ENCODE data around the gene RNF8. TPM values are rescaled to one million over a fixed set of nuclear protein-coding genes. Genes with fewer than 3 reads are reported as not detected.

The RNF8 gene, protein sequence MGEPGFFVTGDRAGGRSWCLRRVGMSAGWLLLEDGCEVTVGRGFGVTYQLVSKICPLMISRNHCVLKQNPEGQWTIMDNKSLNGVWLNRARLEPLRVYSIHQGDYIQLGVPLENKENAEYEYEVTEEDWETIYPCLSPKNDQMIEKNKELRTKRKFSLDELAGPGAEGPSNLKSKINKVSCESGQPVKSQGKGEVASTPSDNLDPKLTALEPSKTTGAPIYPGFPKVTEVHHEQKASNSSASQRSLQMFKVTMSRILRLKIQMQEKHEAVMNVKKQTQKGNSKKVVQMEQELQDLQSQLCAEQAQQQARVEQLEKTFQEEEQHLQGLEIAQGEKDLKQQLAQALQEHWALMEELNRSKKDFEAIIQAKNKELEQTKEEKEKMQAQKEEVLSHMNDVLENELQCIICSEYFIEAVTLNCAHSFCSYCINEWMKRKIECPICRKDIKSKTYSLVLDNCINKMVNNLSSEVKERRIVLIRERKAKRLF
- total RNA-seq (2012; rRNA removed), result 17.9 and 26.7 TPM in 2 replicates
- polyA plus RNA-seq (2012; rRNA removed), result 14.6 and 16.5 TPM in 2 replicates
- polyA plus RNA-seq (2012; cell fraction: cytosol; rRNA removed), result 3.5 and 5.6 TPM in 2 replicates
- polyA plus RNA-seq (2012; cell fraction: nucleus; rRNA removed; ENCODE audit: low replicate concordance), result 3.7 and 16.6 TPM in 2 replicates
- Bru-seq, nascent RNA, result percentile 70 among the genes with signal in this experiment
- BruChase-seq, experiment 1, labeled RNA remaining after a 6-hour chase, result percentile 65 among the genes with signal in this experiment
- percentile 65 among the genes with signal in this experiment for BruChase-seq, experiment 2, labeled RNA remaining after a 2-hour chase
- long read RNA-seq, full-length matches to known transcripts, result 29 of 32 reads
- long read RNA-seq, partial matches to known transcripts, result 1 of 32 reads
- long read RNA-seq, other reads (novel, unspliced or antisense), result 2 of 32 reads

DNA sequence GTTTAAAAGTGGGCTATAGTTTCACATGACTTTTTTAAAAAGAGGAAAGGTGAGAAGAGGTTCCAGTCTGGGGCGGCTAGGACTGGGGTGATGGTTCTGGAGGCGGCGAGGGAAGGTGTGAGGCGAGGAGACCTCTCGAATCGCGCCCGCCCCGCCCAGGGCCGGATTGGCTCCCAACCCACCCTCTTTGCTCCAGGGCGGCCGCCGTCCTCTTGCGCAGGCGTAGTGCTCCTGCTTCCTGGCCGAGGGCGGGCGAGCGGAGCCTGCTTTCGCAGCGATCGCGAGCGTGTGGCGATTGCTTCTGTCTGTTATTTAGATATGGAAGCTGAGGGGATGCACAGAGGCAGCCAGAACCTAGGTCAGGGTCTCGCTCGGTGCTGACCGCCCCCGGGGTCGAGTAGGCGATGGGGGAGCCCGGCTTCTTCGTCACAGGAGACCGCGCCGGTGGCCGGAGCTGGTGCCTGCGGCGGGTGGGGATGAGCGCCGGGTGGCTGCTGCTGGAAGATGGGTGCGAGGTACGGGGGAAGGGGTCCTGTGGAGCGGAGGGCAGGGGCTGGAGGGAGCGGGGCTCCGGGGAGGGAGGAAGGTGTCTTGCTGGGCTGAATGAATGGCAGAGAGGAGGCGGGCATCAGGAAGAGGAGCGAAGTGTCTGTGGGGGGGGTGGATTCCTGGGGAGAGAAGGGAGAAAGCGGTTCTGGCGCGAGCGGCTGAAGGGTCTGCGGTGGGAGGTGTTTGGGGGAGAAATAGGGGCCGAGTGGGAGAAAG is at the start of gene RNF8:
Gene RNF8 (plus strand): TSS at position 223 of the 765 bp plus-strand sequence. CDS start 182 bp downstream, at position 405.
- H4K20me1 ChIP-seq (ENCODE audit: insufficient read depth, low read length), result peaks cover 8% of the 10 kb centered on the region; the same call in 1 of the 2 replicates
- H2AFZ ChIP-seq (replicated peaks; ENCODE audit: low read length, poor library complexity), result peak within 1 kb of the TSS; percentile 98
- H3K27ac ChIP-seq (ENCODE audit: insufficient read depth, low read length), result peak within 1 kb of the TSS; percentile 83
- H4K5ac ChIP-seq (ENCODE audit: low read depth, low read length), result peak within 1 kb of the TSS; percentile 44; the same call in 1 of the 2 replicates
- H2BK5ac ChIP-seq (ENCODE audit: low read depth, low read length, poor library complexity, severe bottlenecking), result peak within 1 kb of the TSS; percentile 48
- no peaks in the 10 kb centered on the region for H3K36me3 ChIP-seq (ENCODE audit: control insufficient read depth, insufficient read depth, low read length)
- H3K27me3 ChIP-seq (ENCODE audit: control insufficient read depth, insufficient read depth, low read length), result no peaks in the 10 kb centered on the region
- no peaks in the 10 kb centered on the region for H3K9me1 ChIP-seq (ENCODE audit: insufficient read depth, low read length)
- H3K23ac ChIP-seq (ENCODE audit: low read depth, low read length), result peak within 1 kb of the TSS; percentile 76
- H2BK15ac ChIP-seq (ENCODE audit: low read depth, low read length), result no peak within 1 kb of the TSS
- H4K91ac ChIP-seq (ENCODE audit: insufficient read depth, low read depth, low read length), result no peak within 1 kb of the TSS; the same call in 1 of the 2 replicates
- peak within 1 kb of the TSS; percentile 74 for H3K14ac ChIP-seq (replicated peaks; ENCODE audit: low read depth, low read length)
- no peak within 1 kb of the TSS for H3K18ac ChIP-seq (ENCODE audit: low read depth, low read length)
- H3K79me1 ChIP-seq (ENCODE audit: low read depth in 1 of 2, low read length in 2 of 2), result peaks cover 20 to 41% of the 10 kb centered on the region in 2 experiments
- ATAC-seq (ENCODE audit: low read depth), result peak; percentile 97
- H2BK20ac ChIP-seq (ENCODE audit: low read depth, low read length), result no peak within 1 kb of the TSS
- intact Hi-C loops (cut with micrococcal nuclease), result no loop called here
- peak; percentile 82 for DNase-seq
- dilution Hi-C loops (cut with HindIII; ENCODE audit: low sequenced_read_pairs, unreplicated experiment), result no loop called here
- peak within 1 kb of the TSS; percentile 79 to 89 for H4K8ac ChIP-seq (ENCODE audit: low read depth in 2 of 2, low read length in 2 of 2)
- H3K4me1 ChIP-seq (ENCODE audit: control insufficient read depth, insufficient read depth, low read length), result no peaks in the 10 kb centered on the region
- POLR2A ChIA-PET (ENCODE audit: unreplicated experiment), result no interaction called here
- H3K9ac ChIP-seq (ENCODE audit: low read depth, low read length), result peak within 1 kb of the TSS; percentile 78
- CTCF ChIA-PET, result no interaction called here
- 0 out of 2 replicates have a peak within 1 kb of the TSS, but pooled peaks have one; percentile 29 for H2AK5ac ChIP-seq (ENCODE audit: low read depth, low read length)
- peak within 1 kb of the TSS; percentile 94 for H3K4me3 ChIP-seq (ENCODE audit: insufficient read depth, low read depth, low read length)
- peak within 1 kb of the TSS; percentile 71 for H2AK9ac ChIP-seq (replicated peaks; ENCODE audit: low read depth, low read length, poor library complexity)
- no TSS peak for BruUV-seq (replicated peaks)
- peak within 1 kb of the TSS; percentile 14 for H3K56ac ChIP-seq (ENCODE audit: extremely low read depth, insufficient read depth, low read length)
- peak within 1 kb of the TSS; percentile 62 for H3K4ac ChIP-seq (ENCODE audit: low read depth, low read length)
- peak within 1 kb of the TSS; percentile 28; the same call in 1 of the 2 replicates for H2BK120ac ChIP-seq (ENCODE audit: low read depth, low read length)
- in situ Hi-C loops (cut with MboI; ENCODE audit: low sequenced_read_pairs), result no loop called here
- H3K9me3 ChIP-seq (ENCODE audit: control insufficient read depth, insufficient read depth, low read length), result no peaks in the 10 kb centered on the region
- WGBS, 2 experiments (ENCODE audit: extremely low coverage in 2 of 2, insufficient read length in 1 of 2), result 0% methylated on average over 3 of the region's 54 CpGs; no CpG with 5 or more reads in 1 of the 2 experiments
- peak within 1 kb of the TSS; percentile 89 for H3K4me2 ChIP-seq (ENCODE audit: low read depth, low read length)
- no peak for TF ChIP-seq RFX5 (IDR thresholded peaks at IDR 0.05; ENCODE audit: low read depth, low read length)
- no peak for TF ChIP-seq BHLHE40 (IDR thresholded peaks at IDR 0.05; ENCODE audit: low read depth, low read length)
- TF ChIP-seq CEBPB (IDR thresholded peaks at IDR 0.05; ENCODE audit: low read depth, low read length), result no peak
- TF ChIP-seq POLR2A (IDR thresholded peaks at IDR 0.05; ENCODE audit: low read depth, low read length), result peak; percentile 9; the same call in 1 of the 2 replicates
- TF ChIP-seq CHD1 (IDR thresholded peaks at IDR 0.05; ENCODE audit: low read depth, low read length), result no peak

Measured in IMR-90 (cell line).